Tibial nerve (tissue), 4 donors: ENCODE data around the gene LEF1. TPM values are rescaled to one million over a fixed set of nuclear protein-coding genes. Genes with fewer than 3 reads are reported as not detected.

Source experiments
- DNase-seq, 2 donors: peaks; one replicate each; pipeline ENCODE4 v3.0.0-alpha.2; 2019; ENCODE audit warnings: low spot score in 2 of 2
- H3K27ac ChIP-seq, 4 donors: fragments of 200-600 bp; sonication (generic) in 3 of 4; one replicate each; pipeline ENCODE4 v1.5.1; 2017 to 2019; ENCODE audit warnings: mild to moderate bottlenecking in 1 of 4
- H3K27me3 ChIP-seq, 2 donors: fragments of 200-600 bp; sonication (generic) in 1 of 2; one replicate each; pipeline versions ENCODE4 v1.5.1 to v1.6.0; 2017 to 2019
- H3K36me3 ChIP-seq, 3 donors: fragments of 200-600 bp; sonication (generic); one replicate each; pipeline ENCODE4 v1.5.1; 2018 to 2019
- H3K4me1 ChIP-seq, 4 donors: fragments of 200-600 bp; sonication (generic) in 3 of 4; one replicate each; pipeline ENCODE4 v1.5.1; 2017 to 2019
- H3K4me3 ChIP-seq, 4 donors: fragments of 200-600 bp; sonication (generic) in 3 of 4; one replicate each; pipeline ENCODE4 v1.5.1; 2017 to 2019; ENCODE audit warnings: mild to moderate bottlenecking in 1 of 4, moderate library complexity in 1 of 4
- H3K9me3 ChIP-seq, 4 donors: fragments of 200-600 bp; sonication (generic) in 3 of 4; one replicate each; pipeline ENCODE4 v1.5.1; 2017 to 2019
- CTCF ChIP-seq, 5 experiments: fragments of 200-600 bp in 3 of 5; fragments of 450-650 bp in 2 of 5; sonication (generic) in 3 of 5; IDR thresholded peaks; one replicate each; pipeline ENCODE4 v1.5.1; 2016 to 2019; ENCODE audit warnings: antibody characterized with exemption in 5 of 5, mild to moderate bottlenecking in 3 of 5, moderate library complexity in 2 of 5
- EP300 ChIP-seq, 2 donors: sonication (generic); formaldehyde crosslinking; IDR thresholded peaks; one replicate each; pipeline ENCODE4 v1.6.1; 2017; ENCODE audit warnings: antibody characterized with exemption in 2 of 2, mild to moderate bottlenecking in 1 of 2
- POLR2A ChIP-seq, 2 donors: fragments of 450-650 bp; IDR thresholded peaks; one replicate each; pipeline ENCODE4 v1.6.1; 2017; ENCODE audit warnings: antibody characterized with exemption in 2 of 2, mild to moderate bottlenecking in 2 of 2, moderate library complexity in 2 of 2
- WGBS, 2 donors: methylation state at CpG; one replicate each; pipeline ENCODE4 v1.1.5; 2018; 5-methylcytosine and 5-hydroxymethylcytosine counted together
- total RNA-seq, 4 donors: library from RNA; depleted of rRNA; stranded (reverse); fragments of >200 nt; gene quantifications; one replicate each; pipeline ENCODE4 v1.1.0, GENCODE V29; 2016

Gene LEF1
- total RNA-seq, 4 donors from 2014 or later: 1.9 to 11.7 (median 8.3) TPM

DNA sequence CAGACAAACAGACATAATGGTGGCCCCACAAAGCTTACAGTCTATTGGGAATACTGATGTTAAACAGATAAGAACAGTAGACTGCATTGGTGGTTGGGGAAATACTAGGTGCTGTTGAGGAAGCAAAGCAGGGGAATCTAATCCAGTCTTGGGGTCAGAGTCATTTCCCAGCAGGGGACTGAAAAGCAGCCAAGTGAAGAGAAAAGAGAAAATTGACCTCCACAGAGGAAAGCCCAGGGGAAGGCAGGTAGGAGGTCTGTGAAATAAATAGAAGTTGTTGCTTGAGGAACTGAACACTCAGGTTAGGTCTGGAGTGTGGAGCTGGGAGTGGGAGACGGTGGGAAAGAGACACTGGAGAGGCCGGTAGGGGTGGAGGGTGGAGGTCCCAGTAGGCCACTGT lies 33.0 kb upstream of the LEF1 start:
- no peak for DNase-seq
- no peak for TF ChIP-seq CTCF (IDR thresholded peaks at IDR 0.05)
- no peak for TF ChIP-seq POLR2A (IDR thresholded peaks at IDR 0.05)
- no peak for TF ChIP-seq EP300 (IDR thresholded peaks at IDR 0.05)
- 86 to 96% methylated on average over 2 of the region's 2 CpGs for whole genome bisulfite sequencing, 2 donors
- no peaks in the 10 kb centered on the region for H3K4me1 ChIP-seq
- no peaks in the 10 kb centered on the region for H3K9me3 ChIP-seq
- no peak overlapping the region for H3K4me3 ChIP-seq
- H3K27ac ChIP-seq: no peak overlapping the region
- H3K27me3 ChIP-seq: no peaks in the 10 kb centered on the region
- no peaks in the 10 kb centered on the region for H3K36me3 ChIP-seq

GRCh38 chr4:108199881-108200280 lies 31.1 kb upstream of the LEF1 start:
- Histone ChIP-seq H3K4me1 (no peaks in the 10 kb centered on the region), H3K27ac (no peak overlapping the region), H3K9me3 (no peaks in the 10 kb centered on the region), H3K36me3 (no peaks in the 10 kb centered on the region), H3K27me3 (no peaks in the 10 kb centered on the region), H3K4me3 (no peak overlapping the region)
- 85 to 86% methylated on average over 1 of the region's 1 CpG for WGBS, 2 donors
- TF ChIP-seq POLR2A (IDR thresholded peaks at IDR 0.05) (no peak), CTCF (IDR thresholded peaks at IDR 0.05) (no peak), EP300 (IDR thresholded peaks at IDR 0.05) (no peak)
- DNase-seq: no peak

- Histone ChIP-seq H3K27ac (peak overlapping the region in 2 of 4 donors; percentile 58 to 59), H3K4me1 (peaks cover 0 to 13% (median 2%) of the 10 kb centered on the region in 4 donors), H3K27me3 (no peaks in the 10 kb centered on the region), H3K4me3 (no peak overlapping the region), H3K9me3 (no peaks in the 10 kb centered on the region), H3K36me3 (no peaks in the 10 kb centered on the region)
- DNase-seq: no peak
- 40 to 50% methylated on average over 4 of the region's 4 CpGs for WGBS, 2 donors
- TF ChIP-seq CTCF (IDR thresholded peaks at IDR 0.05) (no peak), EP300 (IDR thresholded peaks at IDR 0.05) (peak in 1 of 2 donors; percentile 22), POLR2A (IDR thresholded peaks at IDR 0.05) (no peak)
Measured at GRCh38 chr4:108193886-108194672, 25.3 kb upstream of the LEF1 start.

DNA sequence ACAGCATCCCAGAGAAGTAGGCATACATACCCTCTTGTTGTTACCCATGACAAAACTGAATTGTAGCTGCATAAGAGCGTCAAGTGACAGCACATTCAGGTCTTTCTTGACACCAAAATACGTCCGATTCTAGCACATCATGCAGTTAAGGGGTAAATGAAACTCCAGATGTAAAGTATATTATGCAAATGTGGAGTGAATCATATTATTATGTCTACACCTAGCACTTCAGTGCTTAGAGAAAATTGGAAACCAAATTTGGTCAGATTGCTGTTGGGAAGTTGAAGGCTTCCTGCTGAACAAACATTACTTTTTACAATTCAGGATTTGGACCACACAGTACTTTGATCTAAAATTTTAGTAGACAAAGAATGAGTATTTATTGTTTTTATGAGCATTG lies 24.2 kb upstream of the LEF1 start:
- Histone ChIP-seq H3K36me3 (no peaks in the 10 kb centered on the region), H3K9me3 (no peaks in the 10 kb centered on the region), H3K4me3 (no peak overlapping the region), H3K4me1 (peaks cover 0 to 13% (median 2%) of the 10 kb centered on the region in 4 donors), H3K27me3 (no peaks in the 10 kb centered on the region), H3K27ac (no peak overlapping the region)
- 77 to 85% methylated on average over 3 of the region's 3 CpGs for WGBS, 2 donors
- DNase-seq: no peak
- TF ChIP-seq POLR2A (IDR thresholded peaks at IDR 0.05): no peak
- TF ChIP-seq EP300 (IDR thresholded peaks at IDR 0.05): no peak
- TF ChIP-seq CTCF (IDR thresholded peaks at IDR 0.05): no peak

DNA sequence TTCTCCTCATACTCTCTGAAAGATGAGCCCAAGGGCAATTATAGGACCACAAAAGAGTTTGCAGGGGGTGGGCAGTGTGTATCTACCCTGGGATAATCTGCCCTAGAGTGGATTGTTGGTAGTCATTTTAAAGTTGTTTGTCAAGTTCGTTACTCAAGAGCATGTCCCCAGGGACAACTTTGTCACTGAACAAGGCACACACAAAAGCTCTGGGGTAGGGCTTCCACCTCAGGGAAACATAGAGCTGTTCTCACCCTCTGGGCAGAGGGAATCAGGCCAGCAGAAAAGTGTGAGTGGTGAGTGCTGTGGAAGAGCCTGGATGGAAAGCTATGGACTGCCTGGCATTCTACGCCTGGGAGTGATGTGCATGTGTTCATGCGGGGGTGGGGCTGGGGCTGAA lies 23.3 kb upstream of the LEF1 start:
- H3K27ac ChIP-seq: no peak overlapping the region
- no peaks in the 10 kb centered on the region for H3K27me3 ChIP-seq
- H3K9me3 ChIP-seq: no peaks in the 10 kb centered on the region
- TF ChIP-seq CTCF (IDR thresholded peaks at IDR 0.05): no peak
- TF ChIP-seq EP300 (IDR thresholded peaks at IDR 0.05): no peak
- no peak for TF ChIP-seq POLR2A (IDR thresholded peaks at IDR 0.05)
- DNase-seq: no peak
- H3K4me3 ChIP-seq: no peak overlapping the region
- H3K36me3 ChIP-seq: no peaks in the 10 kb centered on the region
- peaks cover 0 to 13% (median 2%) of the 10 kb centered on the region in 4 donors for H3K4me1 ChIP-seq
- WGBS, 2 donors: 76 to 81% methylated on average over 3 of the region's 3 CpGs
